Stimulated activated CD8-positive, alpha-beta memory T cell treated with anti-CD3 and anti-CD28 coated beads, Interleukin-4, amount 100 ng/mL, for 4 hours (primary cell): Measurements from ENCODE around the gene LRRC32.

ENCODE experiments used
- DNase-seq, 2 donors: peaks; one replicate each; pipeline ENCODE4 v3.0.0-alpha.2; 2020; ENCODE audit warnings: low read depth in 2 of 2, low spot score in 1 of 2

The LRRC32 gene

GRCh38 chr11:76700177-76701100, 29.9 kb upstream of the LRRC32 start:
- DNase-seq = no peak

DNA sequence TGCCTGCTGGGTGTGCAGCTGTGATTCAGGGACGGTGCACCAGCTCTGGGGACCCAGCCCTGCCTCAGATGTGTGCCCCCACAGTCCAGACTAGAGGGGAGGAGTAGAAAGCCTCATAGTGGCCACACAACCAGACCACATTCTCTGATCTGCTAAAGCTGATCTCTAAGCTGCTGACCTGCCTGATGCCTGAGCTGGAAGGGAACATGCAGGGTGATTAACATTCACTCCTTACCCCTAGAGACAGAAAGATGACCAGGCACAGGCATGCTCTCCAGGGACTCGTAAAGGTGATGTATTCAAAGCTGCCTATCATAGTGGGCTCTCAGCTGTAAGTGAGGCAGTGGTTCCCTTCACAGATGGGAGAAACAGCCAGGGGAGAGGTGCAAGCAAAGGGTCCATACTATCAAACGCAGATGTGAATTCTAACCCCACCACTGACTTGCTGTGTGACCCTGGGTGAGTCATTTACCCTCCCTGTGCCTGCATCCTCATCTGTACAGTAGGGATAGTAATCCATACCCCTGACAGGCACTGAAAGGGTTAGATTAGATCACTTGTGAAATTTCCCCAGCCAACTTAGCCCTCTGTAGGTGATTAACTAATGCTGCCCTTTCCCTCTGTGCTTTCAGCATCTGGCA, 29.0 kb upstream of the LRRC32 start:
- no peak for DNase-seq

- DNase-seq = no peak
Measured at GRCh38 chr11:76698321-76699043, 27.9 kb upstream of the LRRC32 start.

DNA sequence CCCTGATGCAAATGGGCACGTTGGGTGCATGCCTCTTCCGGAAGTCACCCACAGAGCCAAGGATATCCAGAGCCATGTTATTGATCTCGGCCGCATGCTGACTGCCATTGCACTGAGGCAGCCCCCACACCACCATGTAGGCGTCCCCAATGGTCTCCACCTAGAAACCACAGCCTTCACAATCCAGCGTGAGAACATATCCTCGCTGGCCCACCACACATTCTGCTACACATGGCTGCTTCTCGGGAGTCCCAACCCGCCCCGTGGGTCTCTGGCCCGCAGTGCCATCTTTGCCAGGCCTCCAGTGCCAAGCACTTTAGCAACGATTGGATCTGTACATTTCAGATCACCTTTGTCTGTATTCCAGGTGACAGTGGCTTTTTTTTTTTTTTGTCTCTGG, 26.2 kb upstream of the LRRC32 start:
- DNase-seq = no peak

- no peak for DNase-seq
Measured at GRCh38 chr11:76695771-76696170, 25.2 kb upstream of the LRRC32 start.

DNA sequence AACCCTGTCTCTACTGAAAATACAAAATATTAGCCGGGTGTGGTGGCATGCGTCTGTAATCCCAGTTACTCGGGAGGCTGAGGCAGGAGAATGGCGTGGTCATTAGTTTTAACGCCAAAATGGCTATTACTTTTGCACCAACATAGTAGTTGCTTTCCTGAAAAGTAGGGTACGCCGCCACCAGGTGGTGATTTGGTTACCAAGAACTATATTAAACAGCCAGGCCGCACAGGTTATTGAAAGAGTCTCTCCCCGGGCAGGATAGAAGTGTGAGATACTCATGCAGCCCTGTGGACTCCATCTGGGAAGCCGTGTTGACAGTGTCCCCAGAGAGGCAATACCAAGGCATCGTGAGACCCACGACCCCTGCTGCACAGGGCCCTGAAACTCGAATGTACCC, 24.6 kb upstream of the LRRC32 start:
- DNase-seq = no peak

DNA sequence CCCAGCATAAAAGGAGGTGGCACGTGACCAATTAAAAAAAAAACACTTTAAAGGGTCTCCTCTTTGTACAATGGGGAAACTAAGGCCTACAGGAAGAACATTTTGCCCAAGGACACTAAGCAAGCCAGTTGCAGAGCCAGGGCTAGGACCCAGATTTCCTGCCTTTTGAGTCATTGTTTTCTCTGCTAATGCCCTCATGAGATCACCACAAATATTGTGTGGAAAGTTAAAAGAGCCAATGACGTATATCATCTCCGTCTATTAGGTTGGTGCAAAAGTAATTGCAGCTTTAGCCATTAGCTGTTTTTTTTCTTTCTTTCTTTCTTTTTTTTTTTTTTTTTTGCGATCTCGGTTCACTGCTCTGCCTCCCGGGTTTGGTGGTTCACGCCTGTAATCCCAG, 24.1 kb upstream of the LRRC32 start:
- no peak for DNase-seq

- DNase-seq = no peak
Measured at GRCh38 chr11:76693806-76694205, 23.3 kb upstream of the LRRC32 start.

DNA sequence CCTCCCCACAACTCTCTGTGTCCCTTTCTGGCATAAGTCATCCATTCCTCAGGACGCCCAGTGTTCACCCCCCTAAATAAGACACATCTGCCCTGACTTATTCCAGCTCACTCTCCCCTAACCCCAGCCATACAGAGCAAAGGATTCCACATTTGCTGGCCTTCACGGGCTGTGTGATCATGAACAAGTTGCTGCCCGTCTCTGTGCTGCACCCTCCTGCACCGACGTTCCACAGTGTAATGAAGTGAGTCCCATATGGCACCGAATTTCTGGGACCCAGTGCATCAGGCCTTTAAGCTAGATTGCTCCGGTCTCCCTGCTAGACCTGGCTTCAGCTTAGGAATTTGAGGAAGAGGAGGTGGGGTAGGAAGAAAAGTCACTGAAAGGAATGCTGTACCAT, 22.4 kb upstream of the LRRC32 start:
- no peak for DNase-seq

DNA sequence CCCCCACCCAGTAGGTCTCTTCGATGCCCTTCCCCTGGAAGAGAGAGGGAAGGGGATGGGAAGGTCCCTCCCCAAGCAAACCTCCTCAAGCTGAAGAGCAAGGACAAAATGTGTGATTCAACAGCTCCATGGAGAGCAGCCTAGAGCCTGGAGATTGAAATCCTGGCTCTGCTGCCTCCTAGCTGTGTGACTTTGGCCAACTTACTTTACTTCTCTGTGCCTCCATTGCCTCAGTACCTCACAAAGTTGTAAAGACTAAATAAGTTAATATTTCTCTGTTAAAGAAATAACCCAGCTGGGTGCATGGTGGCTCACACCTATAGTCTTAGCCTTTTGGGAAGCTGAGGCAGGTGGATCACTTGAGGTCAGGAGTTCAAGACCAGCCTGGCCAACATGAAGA, 21.1 kb upstream of the LRRC32 start:
- DNase-seq = no peak

GRCh38 chr11:76690736-76691135, 20.2 kb upstream of the LRRC32 start:
- DNase-seq = no peak

- no peak for DNase-seq
Measured at GRCh38 chr11:76689313-76690260, 19.0 kb upstream of the LRRC32 start.

DNA sequence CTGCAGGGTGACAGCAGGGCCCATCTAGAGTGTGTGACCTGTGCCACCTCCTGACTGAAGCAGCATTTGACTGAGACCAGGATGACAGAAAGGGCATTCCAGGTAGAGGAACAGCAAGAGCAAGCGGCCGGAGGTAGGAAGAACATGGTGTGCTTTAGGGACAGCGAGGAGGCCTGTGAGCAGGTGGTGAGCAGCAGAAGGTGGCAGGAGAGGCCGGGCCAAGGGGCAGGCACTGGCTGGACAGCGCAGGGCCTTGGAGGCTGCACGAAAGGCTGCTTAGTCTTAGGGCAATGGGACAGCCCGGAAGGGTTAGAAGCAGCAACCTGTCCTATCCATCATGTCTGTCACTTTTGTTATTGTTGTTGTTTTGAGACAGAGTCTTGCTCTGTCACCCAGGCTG, 17.6 kb upstream of the LRRC32 start:
- DNase-seq = no peak

DNA sequence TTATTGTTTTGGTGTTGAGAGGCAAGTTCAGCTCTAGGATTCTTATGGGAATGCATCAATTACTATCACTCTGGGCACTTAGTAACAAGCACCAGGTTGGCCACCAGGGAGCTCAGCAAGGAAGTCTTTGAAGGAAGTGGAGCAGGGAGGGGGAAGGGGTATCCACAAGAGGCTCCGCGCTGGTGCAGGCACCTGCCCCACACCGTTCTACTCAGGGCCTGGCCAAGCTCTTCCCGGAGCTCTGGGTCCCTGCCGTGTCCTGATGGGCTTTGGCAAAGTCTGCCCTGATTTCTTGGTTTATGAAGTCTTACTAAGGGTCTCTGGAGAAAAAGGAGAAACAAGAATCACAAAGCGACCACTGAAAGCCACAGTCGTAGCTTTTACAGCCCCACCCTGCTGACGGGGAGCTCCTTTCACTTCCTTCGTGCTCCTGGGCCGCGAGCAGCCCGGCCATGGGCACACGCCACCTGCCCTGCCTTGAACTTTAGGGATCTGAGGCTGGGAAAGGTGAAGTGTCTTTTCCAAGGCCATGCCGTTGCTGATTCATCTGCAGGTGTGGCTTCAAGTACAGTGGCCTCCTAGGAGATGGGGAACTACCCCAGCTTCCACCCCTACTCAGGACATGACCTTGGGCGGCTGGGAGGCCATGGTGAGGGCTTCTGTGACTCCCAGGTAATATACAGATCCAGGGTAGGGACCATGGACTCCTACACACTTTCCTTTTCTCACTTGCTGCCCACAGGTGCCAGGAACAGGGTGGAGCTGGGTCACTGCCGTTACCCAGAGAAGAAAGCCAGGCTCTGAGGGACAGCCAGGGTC, 15.9 kb upstream of the LRRC32 start:
- DNase-seq = no peak

GRCh38 chr11:76685831-76686230, 15.3 kb upstream of the LRRC32 start:
- no peak for DNase-seq

DNA sequence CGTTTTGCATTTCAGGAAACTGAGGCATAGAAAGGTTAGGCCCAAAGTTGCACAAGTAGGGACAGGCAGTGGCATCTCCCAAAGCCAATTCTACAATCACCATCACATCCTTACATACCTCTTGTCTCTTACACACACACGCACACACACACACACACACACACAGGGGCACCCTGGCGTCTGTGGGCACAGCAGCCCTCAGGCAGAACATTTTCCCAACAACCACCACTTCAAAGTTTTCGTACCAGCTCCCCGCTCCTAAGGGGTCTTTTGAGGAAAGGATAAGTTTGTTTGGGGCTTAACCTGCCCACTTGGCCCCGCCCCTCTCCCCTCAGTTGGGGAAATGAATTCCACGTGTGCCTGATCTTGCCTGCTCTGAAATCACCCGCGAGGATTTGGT, 14.7 kb upstream of the LRRC32 start:
- DNase-seq = no peak

GRCh38 chr11:76684516-76684915, 14.0 kb upstream of the LRRC32 start:
- no peak for DNase-seq

GRCh38 chr11:76683161-76684095, 12.9 kb upstream of the LRRC32 start:
- no peak for DNase-seq

GRCh38 chr11:76682684-76683083, 12.1 kb upstream of the LRRC32 start:
- DNase-seq = no peak
